HG03097 (cell line): ENCODE data around the gene COQ8B.
A peak's percentile ranks its signal among the peaks of the same experiment; 100 is the strongest.

Experiments used
- ATAC-seq: cut with Tn5 transposase; IDR thresholded peaks from one replicate; pipeline ENCODE4 v1.9.1; 2021; ENCODE audit not compliant: unreplicated experiment, low FRiP score

The COQ8B gene

GRCh38 chr19:40693150-40693788 is 23.4 kb downstream of the COQ8B start:
- ATAC-seq = no peak

GRCh38 chr19:40692212-40692551 is 24.5 kb downstream of the COQ8B start:
- no peak for ATAC-seq

GRCh38 chr19:40691421-40692211 is 25.1 kb downstream of the COQ8B start:
- ATAC-seq = no peak

- peak; percentile 41 for ATAC-seq
Measured at GRCh38 chr19:40690693-40691420, 25.8 kb downstream of the COQ8B start.

- peak; percentile 49 for ATAC-seq
Measured at GRCh38 chr19:40690050-40690692, 26.5 kb downstream of the COQ8B start, which contains the start of gene NUMBL. Gene NUMBL (minus strand): TSS chr19:40690651. CDS start chr19:40690483, 168 bp downstream.

GRCh38 chr19:40689339-40690049 is 27.2 kb downstream of the COQ8B start:
- no peak for ATAC-seq

- no peak for ATAC-seq
Measured at GRCh38 chr19:40688987-40689338, 27.7 kb downstream of the COQ8B start.

GRCh38 chr19:40688309-40688708 is 28.4 kb downstream of the COQ8B start:
- ATAC-seq = no peak

GRCh38 chr19:40687525-40688016 is 29.1 kb downstream of the COQ8B start:
- no peak for ATAC-seq

- ATAC-seq = no peak
Measured at GRCh38 chr19:40686882-40687524, 29.7 kb downstream of the COQ8B start.

- ATAC-seq = no peak
Measured at GRCh38 chr19:40685563-40685962, 31.1 kb downstream of the COQ8B start.

GRCh38 chr19:40685016-40685526 is 31.6 kb downstream of the COQ8B start:
- no peak for ATAC-seq

GRCh38 chr19:40684280-40684679 is 32.4 kb downstream of the COQ8B start:
- ATAC-seq = no peak

GRCh38 chr19:40683437-40683836 is 33.2 kb downstream of the COQ8B start:
- no peak for ATAC-seq

- ATAC-seq = no peak
Measured at GRCh38 chr19:40682431-40682964, 34.2 kb downstream of the COQ8B start.

- ATAC-seq = no peak
Measured at GRCh38 chr19:40681039-40681438, 35.6 kb downstream of the COQ8B start.

GRCh38 chr19:40677156-40677555 is 39.5 kb downstream of the COQ8B start:
- no peak for ATAC-seq

GRCh38 chr19:40674291-40674690 is 42.4 kb downstream of the COQ8B start:
- ATAC-seq = no peak

- no peak for ATAC-seq
Measured at GRCh38 chr19:40673397-40673796, 43.3 kb downstream of the COQ8B start.
